GM12875 (cell line): Measurements from ENCODE around the gene SCN1B.
"Not testable (repeated sequence)": the region's sequence is repeated elsewhere in the genome, so short reads cannot be mapped to it uniquely, and the experiment has no call there.

Experiments
- H3K4me3 ChIP-seq: one replicate; pipeline ENCODE4 v1.5.1; 2011; ENCODE audit warnings: low read depth, low read length, control low read depth
- CTCF ChIP-seq: IDR thresholded peaks from 2 replicates; pipeline ENCODE4 v1.5.1; 2011; ENCODE audit warnings: low read depth, mild to moderate bottlenecking, control low read depth, inconsistent platforms, low read length, moderate library complexity, borderline replicate concordance; ENCODE audit not compliant: insufficient read depth

SCN1B gene

DNA sequence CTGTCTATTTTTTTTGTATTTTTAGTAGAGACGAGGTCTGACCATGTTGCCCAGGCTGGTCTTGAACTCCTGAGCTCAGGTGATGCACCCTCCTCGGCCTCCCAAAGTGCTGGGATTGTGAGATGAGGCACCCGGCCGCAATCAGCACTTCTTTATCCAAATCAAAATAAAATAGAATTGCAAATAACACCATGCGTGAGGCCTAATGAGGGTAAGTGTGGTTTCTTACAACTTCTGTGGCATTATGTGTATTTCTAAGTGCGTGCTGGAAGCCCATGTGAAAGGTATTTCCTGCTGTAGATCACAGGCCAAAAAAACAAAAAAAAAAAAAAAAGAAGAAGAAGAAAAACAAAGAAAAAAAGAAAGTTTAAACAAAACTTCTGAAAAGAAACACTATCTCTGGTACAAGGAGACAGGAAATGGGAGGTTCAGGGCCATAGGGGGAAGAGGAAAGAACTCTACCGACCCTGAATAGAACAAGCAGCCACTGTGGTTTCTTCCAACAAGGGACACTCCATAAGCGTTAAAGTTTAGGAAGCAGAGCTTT lies 33.1 kb upstream of the SCN1B start:
- no peak overlapping the region for H3K4me3 ChIP-seq
- TF ChIP-seq CTCF: no peak

GRCh38 chr19:34998224-34998623 lies 32.0 kb upstream of the SCN1B start:
- not testable (repeated sequence) for H3K4me3 ChIP-seq

GRCh38 chr19:34998777-34999497 lies 31.3 kb upstream of the SCN1B start:
- TF ChIP-seq CTCF: no peak
- peak overlapping the region; percentile 85 for H3K4me3 ChIP-seq

- TF ChIP-seq CTCF: no peak
Measured at GRCh38 chr19:34999498-35000337, 30.6 kb upstream of the SCN1B start, which contains the start of gene GRAMD1A. GRAMD1A (plus strand) TSS chr19:35000323; CDS start chr19:35000479, 156 bp downstream.

DNA sequence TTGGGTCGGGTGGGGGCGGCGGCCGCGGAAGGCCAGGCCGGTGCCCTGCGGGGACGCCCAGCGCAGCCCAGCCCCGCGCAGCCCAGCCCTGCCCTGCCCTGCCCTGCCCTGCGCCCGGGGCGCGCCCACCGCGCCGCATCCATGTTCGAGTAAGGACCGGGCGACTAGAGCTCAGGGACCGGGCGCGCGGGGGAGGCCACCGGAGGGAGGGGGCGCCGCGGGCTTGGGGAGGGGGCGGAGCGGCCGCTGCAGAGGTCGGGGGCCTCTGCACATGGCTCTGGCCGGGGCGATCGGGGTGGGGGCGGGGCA lies 30.0 kb upstream of the SCN1B start:
- peak overlapping the region; percentile 85 for H3K4me3 ChIP-seq
- TF ChIP-seq CTCF: no peak

More at GRCh38 chr19:34999498-35000337, 30.6 kb upstream of the SCN1B start, which contains the start of gene GRAMD1A:
- H3K4me3 ChIP-seq: peak within 1 kb of the TSS; percentile 85

DNA sequence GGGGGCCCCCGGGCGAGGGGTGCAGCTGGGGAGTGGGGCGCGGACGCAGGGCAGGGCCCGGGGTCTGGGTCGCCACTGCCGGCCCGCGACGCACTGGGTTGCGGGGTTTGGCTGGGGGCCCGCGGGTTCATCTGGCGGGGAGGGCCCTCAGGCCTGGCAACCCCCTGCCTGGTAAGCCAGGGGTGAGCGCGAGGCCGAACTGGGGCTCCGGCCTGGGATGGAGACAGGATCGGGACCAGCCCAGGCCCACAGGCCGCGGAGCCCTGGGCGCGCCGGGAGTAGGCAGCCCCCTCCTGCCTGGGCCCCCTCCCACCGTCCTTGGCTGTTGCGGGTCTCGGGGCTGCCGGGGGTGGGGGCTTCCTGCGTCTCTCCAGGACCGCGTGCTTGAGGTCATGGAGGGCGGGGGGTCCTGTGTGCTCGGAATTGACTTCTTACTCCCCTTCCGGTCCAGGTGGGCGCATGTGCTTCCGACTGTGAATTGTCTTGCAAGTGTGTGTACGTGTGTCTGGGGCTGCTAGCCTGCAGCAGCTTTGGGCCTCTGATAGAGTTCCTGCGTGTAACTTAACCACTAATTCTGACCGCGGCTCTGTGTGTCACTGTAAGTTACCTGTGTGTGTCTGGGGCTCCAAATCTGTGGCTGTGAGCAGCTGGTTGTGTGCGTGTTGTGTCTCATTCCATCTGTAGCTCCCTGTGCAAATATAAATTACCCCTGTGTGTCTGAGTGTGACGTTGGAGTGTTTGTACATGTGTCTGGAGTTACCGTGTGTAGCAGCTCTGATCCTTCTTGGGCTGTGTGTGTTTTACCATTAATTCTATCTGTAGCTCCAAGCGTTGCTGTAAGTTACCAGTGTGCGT lies 29.4 kb upstream of the SCN1B start:
- no peak for TF ChIP-seq CTCF
- peak overlapping the region; percentile 85 for H3K4me3 ChIP-seq

- no peak overlapping the region for H3K4me3 ChIP-seq
- TF ChIP-seq CTCF: no peak
Measured at GRCh38 chr19:35002037-35002535, 28.2 kb upstream of the SCN1B start.
